Type B pancreatic cell (in vitro differentiated cells): ENCODE data around the gene CYTH1. TPM values are rescaled to one million over a fixed set of nuclear protein-coding genes. Genes with fewer than 3 reads are reported as not detected.

Source experiments
- DNase-seq: peaks from one replicate; pipeline ENCODE4 v3.0.0; 2021; ENCODE audit warnings: mixed read lengths; ENCODE audit not compliant: unreplicated experiment; ENCODE audit errors: extremely low spot score
- H3K27ac Mint-ChIP-seq: 2 replicates; pipeline ENCODE4 v1.8.0; 2021; ENCODE audit warnings: mild to moderate bottlenecking, mixed read lengths
- H3K27me3 Mint-ChIP-seq: 2 replicates; pipeline ENCODE4 v1.8.0; 2021; ENCODE audit warnings: mixed read lengths
- H3K36me3 Mint-ChIP-seq: 2 replicates; pipeline ENCODE4 v1.8.0; 2021; ENCODE audit warnings: mixed read lengths
- H3K4me1 Mint-ChIP-seq: one replicate; pipeline ENCODE4 v1.8.0; 2021; ENCODE audit warnings: mixed read lengths; ENCODE audit not compliant: unreplicated experiment
- H3K4me3 Mint-ChIP-seq: 2 replicates; pipeline ENCODE4 v1.8.0; 2021; ENCODE audit warnings: mild to moderate bottlenecking, mixed read lengths
- H3K9me3 Mint-ChIP-seq: 2 replicates; pipeline ENCODE4 v1.8.0; 2021; ENCODE audit warnings: mixed read lengths
- total RNA-seq: library from RNA; stranded (reverse); gene quantifications from 2 replicates; pipeline ENCODE4 v1.2.1, GENCODE V29; 2021; ENCODE audit warnings: low replicate concordance
- TF ChIP-seq, protein P1 (sequence below): fragments of 200-600 bp; sonication (generic); conservative IDR thresholded peaks from 2 replicates; pipeline ENCODE4 v1.5.0; 2021; ENCODE audit warnings: antibody characterized with exemption, mild to moderate bottlenecking

CYTH1 gene
- total RNA-seq, 1 donor from 2014 or later: 30.3 TPM

DNA sequence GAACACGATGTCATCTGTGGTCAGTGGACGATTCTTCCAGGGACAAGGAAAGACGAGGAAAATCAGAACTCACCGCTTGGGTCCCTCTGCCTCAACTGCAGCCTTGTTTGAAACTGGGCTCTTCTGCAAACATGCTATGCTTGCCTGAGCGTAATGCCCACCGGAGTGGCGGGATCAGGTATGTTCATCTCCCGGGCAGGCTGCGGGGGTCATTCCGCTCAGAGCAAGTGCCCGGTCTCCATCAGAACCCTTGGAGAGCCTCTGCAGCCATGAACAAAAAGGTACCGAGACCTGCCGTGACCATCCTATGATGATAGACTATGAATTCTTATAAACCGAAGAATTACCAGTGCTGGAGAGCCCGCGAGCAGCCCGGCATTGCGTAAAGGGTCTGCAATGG lies 140.4 kb downstream of the CYTH1 start:
- Mint-ChIP-seq H3K4me1 (no peaks in the 10 kb centered on the region), H3K36me3 (no peaks in the 10 kb centered on the region), H3K9me3 (no peaks in the 10 kb centered on the region), H3K27ac (no peak overlapping the region), H3K4me3 (no peak overlapping the region), H3K27me3 (peaks cover 8% of the 10 kb centered on the region)
- no peak for DNase-seq
- TF ChIP-seq, protein P1, sequence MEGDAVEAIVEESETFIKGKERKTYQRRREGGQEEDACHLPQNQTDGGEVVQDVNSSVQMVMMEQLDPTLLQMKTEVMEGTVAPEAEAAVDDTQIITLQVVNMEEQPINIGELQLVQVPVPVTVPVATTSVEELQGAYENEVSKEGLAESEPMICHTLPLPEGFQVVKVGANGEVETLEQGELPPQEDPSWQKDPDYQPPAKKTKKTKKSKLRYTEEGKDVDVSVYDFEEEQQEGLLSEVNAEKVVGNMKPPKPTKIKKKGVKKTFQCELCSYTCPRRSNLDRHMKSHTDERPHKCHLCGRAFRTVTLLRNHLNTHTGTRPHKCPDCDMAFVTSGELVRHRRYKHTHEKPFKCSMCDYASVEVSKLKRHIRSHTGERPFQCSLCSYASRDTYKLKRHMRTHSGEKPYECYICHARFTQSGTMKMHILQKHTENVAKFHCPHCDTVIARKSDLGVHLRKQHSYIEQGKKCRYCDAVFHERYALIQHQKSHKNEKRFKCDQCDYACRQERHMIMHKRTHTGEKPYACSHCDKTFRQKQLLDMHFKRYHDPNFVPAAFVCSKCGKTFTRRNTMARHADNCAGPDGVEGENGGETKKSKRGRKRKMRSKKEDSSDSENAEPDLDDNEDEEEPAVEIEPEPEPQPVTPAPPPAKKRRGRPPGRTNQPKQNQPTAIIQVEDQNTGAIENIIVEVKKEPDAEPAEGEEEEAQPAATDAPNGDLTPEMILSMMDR: no peak

- Mint-ChIP-seq H3K4me3 (no peak overlapping the region), H3K9me3 (no peaks in the 10 kb centered on the region), H3K27me3 (peaks cover 8% of the 10 kb centered on the region), H3K27ac (no peak overlapping the region), H3K36me3 (no peaks in the 10 kb centered on the region), H3K4me1 (no peaks in the 10 kb centered on the region)
- TF ChIP-seq, protein P1: no peak
- DNase-seq: no peak
Observed at GRCh38 chr17:78641243-78641642, 140.8 kb downstream of the CYTH1 start.

DNA sequence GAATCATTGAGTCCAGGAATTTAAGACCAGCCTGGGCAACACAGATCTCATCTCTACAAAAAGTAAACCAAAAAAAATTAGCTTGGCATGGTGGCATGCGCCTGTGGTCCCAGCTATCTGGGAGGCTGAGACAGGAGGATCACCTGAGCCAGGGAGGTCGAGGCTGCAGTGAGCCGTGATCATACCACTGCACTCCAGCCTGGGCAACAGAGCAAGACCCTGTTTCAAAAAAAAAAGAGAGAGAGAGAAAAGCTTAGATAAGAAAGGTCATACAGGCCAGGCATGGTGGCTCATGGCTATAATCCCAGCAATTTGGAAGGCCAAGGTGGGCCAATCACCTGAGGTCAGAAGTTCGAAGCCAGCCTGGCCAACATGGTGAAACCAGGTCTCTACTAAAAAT lies 141.4 kb downstream of the CYTH1 start:
- Mint-ChIP-seq H3K27me3 (peaks cover 7% of the 10 kb centered on the region), H3K9me3 (no peaks in the 10 kb centered on the region), H3K36me3 (no peaks in the 10 kb centered on the region), H3K27ac (no peak overlapping the region), H3K4me3 (no peak overlapping the region), H3K4me1 (no peaks in the 10 kb centered on the region)
- no peak for DNase-seq
- TF ChIP-seq, protein P1: no peak

GRCh38 chr17:78637643-78638420 lies 144.2 kb downstream of the CYTH1 start:
- TF ChIP-seq, protein P1: no peak
- no peak for DNase-seq
- Mint-ChIP-seq H3K9me3 (no peaks in the 10 kb centered on the region), H3K36me3 (no peaks in the 10 kb centered on the region), H3K27ac (no peak overlapping the region), H3K27me3 (peaks cover 3% of the 10 kb centered on the region), H3K4me3 (no peak overlapping the region), H3K4me1 (no peaks in the 10 kb centered on the region)

- no peak overlapping the region for H3K4me3 Mint-ChIP-seq
- H3K27ac Mint-ChIP-seq: no peak overlapping the region
- no peak for DNase-seq
- H3K4me1 Mint-ChIP-seq: no peaks in the 10 kb centered on the region
- H3K36me3 Mint-ChIP-seq: no peaks in the 10 kb centered on the region
- TF ChIP-seq, protein P1: no peak
- H3K9me3 Mint-ChIP-seq: no peaks in the 10 kb centered on the region
- H3K27me3 Mint-ChIP-seq: peaks cover 3% of the 10 kb centered on the region
Observed at GRCh38 chr17:78637146-78637545, 144.9 kb downstream of the CYTH1 start.
